Nephron progenitor cell (in vitro differentiated cells): ENCODE results near the gene TECTA.

ENCODE experiments used
- DNase-seq: peaks from one replicate; pipeline ENCODE4 v3.0.0; 2021
- H3K27ac Mint-ChIP-seq: 2 replicates; pipeline ENCODE4 v1.8.0; 2021; ENCODE audit warnings: mild to moderate bottlenecking, moderate library complexity, mixed read lengths
- H3K27me3 Mint-ChIP-seq: 2 replicates; pipeline ENCODE4 v1.8.0; 2021; ENCODE audit warnings: mild to moderate bottlenecking, low read depth, mixed read lengths; ENCODE audit not compliant: poor library complexity
- H3K36me3 Mint-ChIP-seq: 2 replicates; pipeline ENCODE4 v1.8.0; 2021; ENCODE audit warnings: low read depth, mixed read lengths
- H3K4me1 Mint-ChIP-seq: 2 replicates; pipeline ENCODE4 v1.8.0; 2021; ENCODE audit warnings: mixed read lengths
- H3K4me3 Mint-ChIP-seq: 2 replicates; pipeline ENCODE4 v1.8.0; 2021; ENCODE audit warnings: mild to moderate bottlenecking, moderate library complexity, mixed read lengths
- H3K9me3 Mint-ChIP-seq: 2 replicates; pipeline ENCODE4 v1.8.0; 2021; ENCODE audit warnings: mild to moderate bottlenecking, moderate library complexity, mixed read lengths
- TF ChIP-seq, protein P1 (sequence below): fragments of 200-600 bp; sonication (generic); IDR thresholded peaks from 2 replicates; pipeline ENCODE4 v1.5.0; 2021; ENCODE audit warnings: antibody characterized with exemption

The TECTA gene

GRCh38 chr11:121082670-121083069 lies 18.4 kb upstream of the TECTA start:
- Mint-ChIP-seq H3K4me3 (no peak overlapping the region), H3K27ac (no peak overlapping the region), H3K9me3 (no peaks in the 10 kb centered on the region), H3K4me1 (no peaks in the 10 kb centered on the region), H3K27me3 (no peaks in the 10 kb centered on the region), H3K36me3 (peaks cover 43% of the 10 kb centered on the region)
- DNase-seq = peak; percentile 74
- TF ChIP-seq, protein P1, sequence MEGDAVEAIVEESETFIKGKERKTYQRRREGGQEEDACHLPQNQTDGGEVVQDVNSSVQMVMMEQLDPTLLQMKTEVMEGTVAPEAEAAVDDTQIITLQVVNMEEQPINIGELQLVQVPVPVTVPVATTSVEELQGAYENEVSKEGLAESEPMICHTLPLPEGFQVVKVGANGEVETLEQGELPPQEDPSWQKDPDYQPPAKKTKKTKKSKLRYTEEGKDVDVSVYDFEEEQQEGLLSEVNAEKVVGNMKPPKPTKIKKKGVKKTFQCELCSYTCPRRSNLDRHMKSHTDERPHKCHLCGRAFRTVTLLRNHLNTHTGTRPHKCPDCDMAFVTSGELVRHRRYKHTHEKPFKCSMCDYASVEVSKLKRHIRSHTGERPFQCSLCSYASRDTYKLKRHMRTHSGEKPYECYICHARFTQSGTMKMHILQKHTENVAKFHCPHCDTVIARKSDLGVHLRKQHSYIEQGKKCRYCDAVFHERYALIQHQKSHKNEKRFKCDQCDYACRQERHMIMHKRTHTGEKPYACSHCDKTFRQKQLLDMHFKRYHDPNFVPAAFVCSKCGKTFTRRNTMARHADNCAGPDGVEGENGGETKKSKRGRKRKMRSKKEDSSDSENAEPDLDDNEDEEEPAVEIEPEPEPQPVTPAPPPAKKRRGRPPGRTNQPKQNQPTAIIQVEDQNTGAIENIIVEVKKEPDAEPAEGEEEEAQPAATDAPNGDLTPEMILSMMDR = no peak

GRCh38 chr11:121086866-121087265 lies 14.2 kb upstream of the TECTA start:
- H3K27ac Mint-ChIP-seq = no peak overlapping the region
- H3K27me3 Mint-ChIP-seq = no peaks in the 10 kb centered on the region
- no peak for DNase-seq

DNA sequence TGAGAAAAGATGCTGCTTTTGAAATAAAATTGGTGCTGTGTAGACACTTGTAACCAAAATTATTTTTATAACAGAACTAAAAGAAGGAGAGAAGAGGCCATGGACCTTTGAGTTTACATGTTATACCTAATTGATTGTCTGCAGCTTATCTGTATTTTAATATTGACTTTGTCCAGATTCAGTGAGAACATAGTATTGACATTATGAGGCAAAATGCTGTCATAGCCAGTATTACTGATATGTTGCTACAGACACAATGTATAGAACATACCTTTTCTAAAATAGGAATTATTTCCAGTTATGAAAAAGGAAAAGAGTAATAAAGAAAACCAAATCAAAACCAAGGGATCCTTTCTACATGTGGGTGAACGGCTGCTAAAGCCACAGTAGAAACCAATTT lies 11.5 kb upstream of the TECTA start:
- H3K9me3 Mint-ChIP-seq = no peaks in the 10 kb centered on the region
- H3K4me3 Mint-ChIP-seq = no peak overlapping the region
- H3K27ac Mint-ChIP-seq = no peak overlapping the region
- no peaks in the 10 kb centered on the region for H3K27me3 Mint-ChIP-seq
- H3K36me3 Mint-ChIP-seq = peaks cover 37% of the 10 kb centered on the region
- no peak for DNase-seq
- no peaks in the 10 kb centered on the region for H3K4me1 Mint-ChIP-seq
- TF ChIP-seq, protein P1 = no peak

More at GRCh38 chr11:121086866-121087265, 14.2 kb upstream of the TECTA start:
- TF ChIP-seq, protein P1 = no peak
- H3K4me1 Mint-ChIP-seq = no peaks in the 10 kb centered on the region
- H3K4me3 Mint-ChIP-seq = no peak overlapping the region
- no peaks in the 10 kb centered on the region for H3K9me3 Mint-ChIP-seq
- H3K36me3 Mint-ChIP-seq = peaks cover 42% of the 10 kb centered on the region

GRCh38 chr11:121090145-121090721 lies 10.8 kb upstream of the TECTA start:
- Mint-ChIP-seq H3K4me1 (no peaks in the 10 kb centered on the region), H3K27ac (no peak overlapping the region), H3K4me3 (no peak overlapping the region), H3K27me3 (no peaks in the 10 kb centered on the region), H3K9me3 (no peaks in the 10 kb centered on the region), H3K36me3 (peaks cover 33% of the 10 kb centered on the region)
- DNase-seq = no peak
- TF ChIP-seq, protein P1 = no peak

DNA sequence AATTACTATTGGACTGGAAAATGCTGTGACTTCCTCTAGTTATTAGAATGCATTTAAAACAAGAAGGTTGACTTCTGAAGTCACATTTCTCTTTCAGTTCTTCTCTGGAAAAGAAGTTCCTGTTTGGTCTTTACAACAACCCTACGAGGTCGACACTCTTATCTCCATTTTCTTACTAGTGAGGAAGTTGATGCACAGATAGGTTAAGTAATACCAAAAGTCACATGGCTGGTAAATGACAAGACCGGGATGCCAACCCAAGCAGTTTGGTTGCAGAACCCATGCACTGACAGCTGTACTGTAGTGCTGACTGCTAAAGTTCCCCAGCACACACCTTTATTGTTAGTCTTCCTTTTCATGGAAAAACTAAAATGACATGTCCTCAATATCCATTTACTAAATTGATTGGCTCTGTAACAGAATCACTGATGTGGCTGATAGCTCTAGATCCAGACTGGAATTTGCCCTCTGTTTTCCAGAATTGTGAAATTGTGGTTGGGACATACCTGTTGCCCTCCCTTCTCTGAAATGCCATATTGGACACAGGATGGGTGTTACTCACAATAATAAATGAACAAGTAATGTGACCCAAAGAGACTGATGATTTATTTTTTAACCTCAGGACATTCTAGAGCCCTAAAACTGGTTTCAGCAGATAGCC lies 9.4 kb upstream of the TECTA start:
- TF ChIP-seq, protein P1 = no peak
- no peaks in the 10 kb centered on the region for H3K9me3 Mint-ChIP-seq
- peaks cover 19% of the 10 kb centered on the region for H3K36me3 Mint-ChIP-seq
- H3K27me3 Mint-ChIP-seq = no peaks in the 10 kb centered on the region
- no peaks in the 10 kb centered on the region for H3K4me1 Mint-ChIP-seq
- H3K4me3 Mint-ChIP-seq = no peak overlapping the region
- H3K27ac Mint-ChIP-seq = no peak overlapping the region
- no peak for DNase-seq

DNA sequence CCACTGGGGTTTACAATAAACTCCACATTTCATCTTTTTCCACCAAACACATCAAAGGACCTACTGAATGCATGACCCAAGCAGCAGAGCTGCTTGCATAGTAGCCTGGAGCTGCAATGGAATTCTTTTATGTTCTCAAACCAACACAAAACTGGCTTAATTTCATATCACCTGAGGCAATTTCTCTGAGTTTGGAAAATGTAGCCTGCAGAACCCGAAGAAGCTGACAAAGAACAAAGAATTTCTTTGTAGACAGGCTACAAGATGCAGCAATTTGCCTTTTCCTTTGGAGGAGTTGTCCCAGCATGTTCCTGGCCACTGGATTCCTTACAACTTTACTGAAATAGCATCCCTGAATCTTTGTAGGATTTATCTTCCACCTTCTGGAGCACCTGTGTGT lies 5.5 kb upstream of the TECTA start:
- TF ChIP-seq, protein P1 = no peak
- H3K4me3 Mint-ChIP-seq = no peak overlapping the region
- no peak overlapping the region for H3K27ac Mint-ChIP-seq
- H3K36me3 Mint-ChIP-seq = no peaks in the 10 kb centered on the region
- no peak for DNase-seq
- H3K27me3 Mint-ChIP-seq = peaks cover 6% of the 10 kb centered on the region
- no peaks in the 10 kb centered on the region for H3K4me1 Mint-ChIP-seq
- H3K9me3 Mint-ChIP-seq = no peaks in the 10 kb centered on the region
